HG03064 (cell line): ENCODE data around the gene RPL29.

Source experiments
- ATAC-seq: cut with Tn5 transposase; IDR thresholded peaks from one replicate; pipeline ENCODE4 v1.9.1; 2021; ENCODE audit warnings: low read depth; ENCODE audit not compliant: unreplicated experiment

RPL29 gene

GRCh38 chr3:51953445-51953844, 42.2 kb downstream of the RPL29 start:
- no peak for ATAC-seq

GRCh38 chr3:51950899-51951298, 44.8 kb downstream of the RPL29 start:
- no peak for ATAC-seq

GRCh38 chr3:51949121-51949520, 46.6 kb downstream of the RPL29 start:
- ATAC-seq, result no peak

- no peak for ATAC-seq
These were observed 47.6 kb downstream of the RPL29 start for GRCh38 chr3:51948016-51948580.

GRCh38 chr3:51947215-51947900, 48.3 kb downstream of the RPL29 start:
- no peak for ATAC-seq

GRCh38 chr3:51946796-51947195, 48.9 kb downstream of the RPL29 start:
- ATAC-seq, result no peak

- no peak for ATAC-seq
These were observed 49.6 kb downstream of the RPL29 start for GRCh38 chr3:51945926-51946705.

- no peak for ATAC-seq
These were observed 50.5 kb downstream of the RPL29 start for GRCh38 chr3:51945031-51945840.

GRCh38 chr3:51944451-51945021, 51.2 kb downstream of the RPL29 start:
- ATAC-seq, result no peak
